PC-3 (cell line): ENCODE data around the gene NDRG4. TPM values are rescaled to one million over a fixed set of nuclear protein-coding genes. Genes with fewer than 3 reads are reported as not detected.
A peak's percentile ranks its signal among the peaks of the same experiment; 100 is the strongest.

Source experiments
- ATAC-seq: fragments of 200-7000 bp; cut with Tn5 transposase; 2 replicates; pipeline ENCODE4 v1.9.1; 2020; ENCODE audit warnings: mild to moderate bottlenecking, moderate library complexity
- BruUV-seq: library from RNA; stranded (reverse); fragments of 400-500 nt; replicated peaks from 2 replicates; lab custom pipeline; 2021; lab: Mats Ljungman, UMichigan
- CTCF ChIA-PET: fragments of 300-600 bp; sonication (Branson Sonifier 250); formaldehyde crosslinking; loops from one replicate; lab custom pipeline; 2022; ENCODE audit warnings: antibody characterized with exemption; lab: Charles Lee
- POLR2A ChIA-PET: fragments of 300-600 bp; sonication (Branson Sonifier 250); formaldehyde crosslinking; loops from one replicate; lab custom pipeline; 2022; ENCODE audit warnings: antibody characterized with exemption; ENCODE audit not compliant: unreplicated experiment; lab: Charles Lee
- DNase-seq: peaks from one replicate; pipeline ENCODE4 v3.0.0-alpha.2; 2015
- H2AFZ ChIP-seq: fragments of 300-600 bp; sonication (generic); 2 replicates; pipeline ENCODE4 v1.6.0; 2016; ENCODE audit warnings: antibody characterized with exemption, low read length
- H3F3A ChIP-seq: fragments of 300-600 bp; sonication (generic); one replicate; pipeline ENCODE4 v1.6.0; 2017; ENCODE audit warnings: antibody characterized with exemption, low read length, control low read depth, mild to moderate bottlenecking; ENCODE audit not compliant: unreplicated experiment
- H3K27ac ChIP-seq: fragments of 300-600 bp; sonication (generic); 2 replicates; pipeline ENCODE4 v1.5.1; 2016; ENCODE audit warnings: mild to moderate bottlenecking, low read length
- H3K27me3 ChIP-seq: fragments of 300-600 bp; sonication (generic); 2 replicates; pipeline ENCODE4 v1.6.1; 2016; ENCODE audit warnings: low read length, mixed read lengths
- H3K36me3 ChIP-seq: fragments of 300-600 bp; sonication (generic); 2 replicates; pipeline ENCODE4 v1.6.1; 2016; ENCODE audit warnings: low read depth, mixed run types, low read length, mixed read lengths
- H3K4me1 ChIP-seq: fragments of 300-600 bp; sonication (generic); 2 replicates; pipeline ENCODE4 v1.5.1; 2016; ENCODE audit warnings: low read length; ENCODE audit not compliant: insufficient read depth
- H3K4me2 ChIP-seq: fragments of 300-600 bp; sonication (generic); 2 replicates; pipeline ENCODE4 v1.6.0; 2016; ENCODE audit warnings: low read length
- H3K4me3 ChIP-seq: fragments of 300-600 bp; sonication (generic); 2 replicates; pipeline ENCODE4 v1.5.1; 2016; ENCODE audit warnings: mild to moderate bottlenecking, low read length, mixed read lengths
- H3K79me2 ChIP-seq: fragments of 300-600 bp; sonication (generic); 2 replicates; pipeline ENCODE4 v1.6.1; 2017; ENCODE audit warnings: low read length, mixed read lengths
- H3K9ac ChIP-seq: fragments of 300-600 bp; sonication (generic); 2 replicates; pipeline ENCODE4 v1.6.0; 2016; ENCODE audit warnings: mild to moderate bottlenecking, low read length
- H3K9me2 ChIP-seq: fragments of 300-600 bp; sonication (generic); replicated peaks from 2 replicates; pipeline ENCODE4 v1.6.1; 2016; ENCODE audit warnings: mixed run types, low read length, mixed read lengths
- H3K9me3 ChIP-seq: fragments of 300-600 bp; sonication (generic); 2 replicates; pipeline ENCODE4 v1.6.1; 2016; ENCODE audit warnings: low read length, mixed read lengths
- H4K20me1 ChIP-seq: fragments of 300-600 bp; sonication (generic); 2 replicates; pipeline ENCODE4 v1.6.1; 2016; ENCODE audit warnings: low read length, mixed read lengths
- CTCF ChIP-seq: fragments of 300-600 bp; sonication (generic); conservative IDR thresholded peaks from 2 replicates; pipeline ENCODE4 v1.5.1; 2017; ENCODE audit warnings: antibody characterized with exemption, low read depth, mild to moderate bottlenecking, low read length
- EZH2 ChIP-seq: fragments of 300-600 bp; sonication (generic); IDR thresholded peaks from one replicate; pipeline ENCODE4 v1.6.1; 2017; ENCODE audit warnings: antibody characterized with exemption, mild to moderate bottlenecking, low read length; ENCODE audit not compliant: unreplicated experiment
- EZH2phosphoT487 ChIP-seq: fragments of 300-600 bp; sonication (generic); IDR thresholded peaks from 2 replicates; pipeline ENCODE4 v1.6.1; 2018; ENCODE audit warnings: mild to moderate bottlenecking, antibody characterized with exemption, low read length, borderline replicate concordance
- intact Hi-C: fragments of 100-400 bp; cut with micrococcal nuclease; formaldehyde crosslinking; loops from 2 replicates; pipeline ENCODE4 v1.9.0; 2023
- total RNA-seq: library from RNA; depleted of rRNA; stranded (reverse); fragments of >200 nt; gene quantifications from 2 replicates; pipeline ENCODE4 v1.2.3, GENCODE V29; 2014

Gene NDRG4
- total RNA-seq, 1 experiment from 2014 or later = 26.6 TPM

- Histone ChIP-seq H3K4me1 (peaks cover 34% of the 10 kb centered on the region), H3K27me3 (peaks cover 10% of the 10 kb centered on the region), H3K9me2 (no peaks in the 10 kb centered on the region), H3K4me3 (no peak overlapping the region), H4K20me1 (no peaks in the 10 kb centered on the region), H3F3A (no peaks in the 10 kb centered on the region), H3K9ac (no peak overlapping the region), H3K27ac (no peak overlapping the region), H2AFZ (no peak overlapping the region), H3K4me2 (no peak overlapping the region), H3K36me3 (no peaks in the 10 kb centered on the region), H3K79me2 (no peaks in the 10 kb centered on the region), H3K9me3 (no peaks in the 10 kb centered on the region)
- intact Hi-C loops = no loop called here
- BruUV-seq = no TSS peak
- ChIA-PET POLR2A (no interaction called here), CTCF (no interaction called here)
- DNase-seq (no peak), ATAC-seq (no peak)
- TF ChIP-seq CTCF = no peak
- no peak for TF ChIP-seq EZH2
- no peak for TF ChIP-seq EZH2phosphoT487
These were observed 37.9 kb upstream of the NDRG4 start for GRCh38 chr16:58462089-58462488.

- no peak overlapping the region for H2AFZ ChIP-seq
- peaks cover 34% of the 10 kb centered on the region for H3K4me1 ChIP-seq
- POLR2A ChIA-PET = no interaction called here
- no peaks in the 10 kb centered on the region for H3K36me3 ChIP-seq
- H3K9me3 ChIP-seq = no peaks in the 10 kb centered on the region
- H3K9me2 ChIP-seq = no peaks in the 10 kb centered on the region
- no TSS peak for BruUV-seq
- H3K4me3 ChIP-seq = no peak overlapping the region
- no peak overlapping the region for H3K27ac ChIP-seq
- CTCF ChIA-PET = no interaction called here
- no peak overlapping the region for H3K9ac ChIP-seq
- no peak for DNase-seq
- no peak for ATAC-seq
- intact Hi-C loops = no loop called here
- no peak overlapping the region for H3K4me2 ChIP-seq
- H3K79me2 ChIP-seq = no peaks in the 10 kb centered on the region
- peaks cover 10% of the 10 kb centered on the region for H3K27me3 ChIP-seq
- TF ChIP-seq EZH2phosphoT487 (no peak), CTCF (no peak), EZH2 (no peak)
- no peaks in the 10 kb centered on the region for H4K20me1 ChIP-seq
- no peaks in the 10 kb centered on the region for H3F3A ChIP-seq
These were observed 37.4 kb upstream of the NDRG4 start for GRCh38 chr16:58462499-58462996.

GRCh38 chr16:58462997-58463941, 36.7 kb upstream of the NDRG4 start:
- no peaks in the 10 kb centered on the region for H4K20me1 ChIP-seq
- no peak overlapping the region for H3K9ac ChIP-seq
- CTCF ChIA-PET = no interaction called here
- H3K4me3 ChIP-seq = peak overlapping the region; percentile 68
- TF ChIP-seq CTCF = no peak
- no peak for TF ChIP-seq EZH2phosphoT487
- TF ChIP-seq EZH2 = no peak
- H3K9me3 ChIP-seq = no peaks in the 10 kb centered on the region
- no peaks in the 10 kb centered on the region for H3K36me3 ChIP-seq
- BruUV-seq = no TSS peak
- no peaks in the 10 kb centered on the region for H3K79me2 ChIP-seq
- H3K4me1 ChIP-seq = peaks cover 34% of the 10 kb centered on the region
- no peak overlapping the region for H3K27ac ChIP-seq
- no peak for ATAC-seq
- DNase-seq = no peak
- H2AFZ ChIP-seq = peak overlapping the region; percentile 84; the same call in 1 of the 2 replicates
- no peaks in the 10 kb centered on the region for H3F3A ChIP-seq
- peak overlapping the region; percentile 94 for H3K4me2 ChIP-seq
- POLR2A ChIA-PET = no interaction called here
- intact Hi-C loops = no loop called here
- peaks cover 10% of the 10 kb centered on the region for H3K27me3 ChIP-seq
- H3K9me2 ChIP-seq = no peaks in the 10 kb centered on the region
